Activated naive CD8-positive, alpha-beta T cell treated with anti-CD3 and anti-CD28 coated beads, Interleukin-2, amount 50 U/mL, for 24 hours (primary cell): ENCODE data around the gene WAS.
A peak's percentile ranks its signal among the peaks of the same experiment; 100 is the strongest.

Experiments used
- ATAC-seq: fragments of 150-1000 bp; cut with Tn5 transposase; one replicate; pipeline ENCODE4 v1.10.0; 2021
- DNase-seq: peaks from one replicate; pipeline ENCODE4 v3.0.0; 2021
- H3K27ac Mint-ChIP-seq: one replicate; pipeline ENCODE4 v1.8.0; 2021; ENCODE audit warnings: mild to moderate bottlenecking, mixed read lengths
- H3K27me3 Mint-ChIP-seq: one replicate; pipeline ENCODE4 v1.8.0; 2021; ENCODE audit warnings: mixed read lengths
- H3K36me3 Mint-ChIP-seq: one replicate; pipeline ENCODE4 v1.8.0; 2021; ENCODE audit warnings: low read depth, mixed read lengths
- H3K4me1 Mint-ChIP-seq: one replicate; pipeline ENCODE4 v1.8.0; 2021; ENCODE audit warnings: mixed read lengths
- H3K4me3 Mint-ChIP-seq: one replicate; pipeline ENCODE4 v1.8.0; 2021; ENCODE audit warnings: mild to moderate bottlenecking, moderate library complexity, mixed read lengths
- H3K9me3 Mint-ChIP-seq: one replicate; pipeline ENCODE4 v1.8.0; 2021; ENCODE audit warnings: mixed read lengths

Gene WAS

GRCh38 chrX:48711929-48712505 is 28.4 kb downstream of the WAS start:
- Mint-ChIP-seq H3K4me1 (peaks cover 64% of the 10 kb centered on the region), H3K27ac (peak overlapping the region; percentile 76), H3K4me3 (peak overlapping the region; percentile 27), H3K36me3 (peaks cover 6% of the 10 kb centered on the region), H3K27me3 (no peaks in the 10 kb centered on the region), H3K9me3 (no peaks in the 10 kb centered on the region)
- ATAC-seq (no peak), DNase-seq (no peak)

- peaks cover 73% of the 10 kb centered on the region for H3K4me1 Mint-ChIP-seq
Measured at GRCh38 chrX:48713847-48714246, 30.2 kb downstream of the WAS start.

GRCh38 chrX:48714573-48714972 is 31.0 kb downstream of the WAS start:
- peak overlapping the region; percentile 19 for H3K4me3 Mint-ChIP-seq
- no peaks in the 10 kb centered on the region for H3K9me3 Mint-ChIP-seq
- ATAC-seq (no peak), DNase-seq (no peak)
- H3K27ac Mint-ChIP-seq = peak overlapping the region; percentile 74
- H3K4me1 Mint-ChIP-seq = peaks cover 78% of the 10 kb centered on the region
- peaks cover 5% of the 10 kb centered on the region for H3K36me3 Mint-ChIP-seq
- H3K27me3 Mint-ChIP-seq = no peaks in the 10 kb centered on the region

More at GRCh38 chrX:48713847-48714246, 30.2 kb downstream of the WAS start:
- Mint-ChIP-seq H3K4me3 (peak overlapping the region; percentile 44), H3K9me3 (no peaks in the 10 kb centered on the region), H3K27me3 (no peaks in the 10 kb centered on the region), H3K36me3 (peaks cover 5% of the 10 kb centered on the region), H3K27ac (peak overlapping the region; percentile 69)
- no peak for DNase-seq
- ATAC-seq = no peak

DNA sequence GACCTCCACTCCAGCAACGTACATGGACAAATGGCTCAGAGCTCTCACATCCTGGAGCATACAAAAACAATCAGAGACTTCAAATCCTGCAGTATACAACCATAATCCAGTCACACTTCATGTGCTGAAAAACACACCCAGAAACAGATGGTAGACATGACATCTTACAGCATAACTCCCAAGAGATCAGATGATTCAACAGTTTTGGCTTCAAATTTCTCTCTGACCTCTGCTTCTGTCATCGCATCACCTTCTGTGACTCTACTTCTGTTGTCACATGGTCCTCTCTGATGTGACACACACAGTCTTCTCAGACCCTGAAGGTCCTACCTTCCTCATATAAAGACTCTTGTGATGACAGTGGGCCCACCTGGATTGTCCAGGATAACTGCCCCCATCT is 31.5 kb downstream of the WAS start:
- Mint-ChIP-seq H3K9me3 (no peaks in the 10 kb centered on the region), H3K36me3 (peaks cover 5% of the 10 kb centered on the region), H3K4me1 (peaks cover 78% of the 10 kb centered on the region), H3K27me3 (no peaks in the 10 kb centered on the region), H3K27ac (peak overlapping the region; percentile 74), H3K4me3 (no peak overlapping the region)
- DNase-seq (no peak), ATAC-seq (no peak)

DNA sequence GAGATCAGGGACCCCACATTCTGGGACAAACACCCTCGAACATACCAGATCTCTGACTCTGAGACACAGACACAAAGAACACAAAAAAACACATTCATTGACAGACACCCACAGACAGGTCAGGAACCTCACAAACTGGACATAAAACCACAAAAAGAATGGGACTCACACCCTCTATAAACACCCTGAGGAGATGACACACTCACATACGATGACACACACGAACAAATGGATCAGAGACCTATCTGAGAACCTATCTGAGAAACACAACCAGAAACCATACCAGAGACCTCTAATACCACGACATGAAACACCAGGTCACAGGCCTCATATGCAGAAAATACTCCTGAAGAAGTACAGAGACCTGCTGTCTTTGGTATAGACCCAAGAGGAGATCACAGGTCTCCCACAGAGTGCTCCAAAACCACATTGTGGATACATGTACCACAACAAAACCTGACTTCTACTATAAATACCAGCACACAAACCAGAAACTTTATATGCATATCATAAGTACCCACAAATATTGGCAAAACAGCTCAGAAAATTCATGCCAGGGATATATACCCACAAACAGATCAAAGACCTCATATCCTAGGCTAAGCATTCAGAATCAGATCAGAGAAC is 32.4 kb downstream of the WAS start:
- Mint-ChIP-seq H3K9me3 (no peaks in the 10 kb centered on the region), H3K4me3 (peak overlapping the region; percentile 18), H3K36me3 (peaks cover 5% of the 10 kb centered on the region), H3K27ac (peak overlapping the region; percentile 28), H3K27me3 (no peaks in the 10 kb centered on the region), H3K4me1 (peaks cover 73% of the 10 kb centered on the region)
- no peak for DNase-seq
- ATAC-seq = peak; percentile 18

GRCh38 chrX:48719958-48720357 is 36.4 kb downstream of the WAS start:
- Mint-ChIP-seq H3K4me1 (peaks cover 40% of the 10 kb centered on the region), H3K4me3 (no peak overlapping the region), H3K36me3 (peaks cover 5% of the 10 kb centered on the region), H3K27me3 (no peaks in the 10 kb centered on the region), H3K9me3 (no peaks in the 10 kb centered on the region), H3K27ac (no peak overlapping the region)
- peak; percentile 58 for ATAC-seq
- DNase-seq = no peak

DNA sequence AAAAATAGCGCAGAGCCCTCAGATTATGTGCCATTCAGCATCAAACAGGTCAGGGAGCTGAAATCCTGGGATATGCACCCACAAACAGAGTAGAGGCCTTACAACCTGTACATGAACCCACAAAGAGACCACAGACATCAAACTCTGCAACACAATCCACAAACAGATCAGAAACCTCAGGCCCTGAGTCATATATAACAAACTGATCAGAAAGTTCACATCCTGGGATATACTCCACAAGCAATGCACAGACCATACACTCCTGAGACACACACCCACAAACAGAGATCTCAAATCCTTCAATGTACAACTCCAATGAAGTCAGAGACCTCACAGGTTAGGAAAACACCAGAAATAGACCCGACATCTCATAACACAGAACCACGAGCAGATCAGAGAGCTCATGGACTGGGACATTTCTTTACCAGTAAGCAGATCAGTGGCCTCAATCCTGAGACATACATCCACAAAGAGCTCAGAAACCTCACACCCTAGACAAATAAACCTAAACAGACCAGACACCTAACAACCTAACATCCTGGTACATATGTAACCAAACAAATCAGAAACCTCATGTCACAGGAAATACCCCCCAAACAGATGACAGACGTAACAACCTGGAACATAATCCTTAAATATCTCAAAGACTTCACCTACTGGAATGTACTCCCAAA is 37.1 kb downstream of the WAS start:
- ATAC-seq = peak; percentile 58

DNA sequence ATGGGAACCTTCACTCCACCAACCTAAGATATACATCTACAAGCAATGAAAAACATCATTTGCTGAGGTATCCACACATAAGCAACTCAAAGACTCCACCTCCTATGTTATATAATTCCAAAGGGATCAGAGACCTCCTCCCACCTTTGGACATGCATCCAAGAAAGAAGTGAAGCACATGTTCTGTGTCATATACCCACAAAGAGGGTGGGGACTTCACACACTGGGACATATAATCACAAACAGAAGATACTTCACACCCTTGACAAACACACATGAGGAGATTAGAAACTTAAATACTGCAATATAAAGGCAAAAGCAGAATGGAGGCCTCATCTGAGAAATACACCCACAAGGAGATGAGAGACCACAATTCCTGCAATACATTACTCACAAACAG is 38.3 kb downstream of the WAS start:
- Mint-ChIP-seq H3K9me3 (peaks cover 4% of the 10 kb centered on the region), H3K4me1 (peaks cover 33% of the 10 kb centered on the region), H3K27ac (no peak overlapping the region), H3K4me3 (no peak overlapping the region), H3K36me3 (peaks cover 12% of the 10 kb centered on the region), H3K27me3 (no peaks in the 10 kb centered on the region)
- DNase-seq (no peak), ATAC-seq (no peak)

More for the DNA sequence above, 37.1 kb downstream of the WAS start:
- no peak overlapping the region for H3K27ac Mint-ChIP-seq
- no peak for DNase-seq
- no peaks in the 10 kb centered on the region for H3K27me3 Mint-ChIP-seq
- H3K9me3 Mint-ChIP-seq = no peaks in the 10 kb centered on the region
- H3K4me1 Mint-ChIP-seq = peaks cover 37% of the 10 kb centered on the region
- no peak overlapping the region for H3K4me3 Mint-ChIP-seq
- peaks cover 7% of the 10 kb centered on the region for H3K36me3 Mint-ChIP-seq

DNA sequence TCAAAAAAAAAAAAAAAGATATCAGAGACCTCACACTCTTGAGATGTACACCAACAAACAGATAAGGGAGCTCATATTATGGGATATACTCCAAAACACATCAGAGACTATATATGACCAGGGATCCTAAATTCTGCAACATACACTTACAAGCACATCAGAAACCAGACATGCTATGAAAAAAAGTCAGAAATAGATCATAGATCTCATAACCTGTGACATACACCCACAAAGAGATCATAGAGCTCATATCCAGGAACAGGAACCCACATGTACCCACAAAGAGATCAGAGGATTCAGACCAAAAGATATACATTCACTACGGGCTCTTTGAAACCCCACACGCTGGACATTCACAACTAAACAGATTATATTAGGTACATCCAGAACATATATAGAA is 43.0 kb downstream of the WAS start:
- ATAC-seq = no peak
- Mint-ChIP-seq H3K36me3 (peaks cover 13% of the 10 kb centered on the region), H3K27ac (no peak overlapping the region), H3K4me1 (peaks cover 26% of the 10 kb centered on the region), H3K4me3 (no peak overlapping the region), H3K9me3 (peaks cover 11% of the 10 kb centered on the region), H3K27me3 (no peaks in the 10 kb centered on the region)
- DNase-seq = no peak

DNA sequence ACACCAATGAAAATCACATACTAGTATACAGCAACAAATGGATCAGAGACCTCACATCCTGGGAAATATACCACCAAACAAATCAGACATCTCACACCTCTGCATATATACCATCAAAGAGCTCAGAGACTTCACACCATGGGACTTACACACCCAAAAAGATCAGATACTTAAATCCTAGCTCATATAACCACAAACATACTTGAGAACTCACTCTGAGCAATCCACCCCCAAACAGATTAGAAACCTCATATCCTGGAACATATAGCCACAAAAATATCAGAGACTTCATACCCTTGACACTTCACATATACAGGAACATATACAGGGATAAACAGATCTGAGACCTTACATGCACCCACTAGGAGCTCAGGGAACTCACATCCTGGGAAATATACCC is 45.1 kb downstream of the WAS start:
- H3K4me1 Mint-ChIP-seq = peaks cover 25% of the 10 kb centered on the region
- peaks cover 13% of the 10 kb centered on the region for H3K36me3 Mint-ChIP-seq
- no peaks in the 10 kb centered on the region for H3K27me3 Mint-ChIP-seq
- peaks cover 11% of the 10 kb centered on the region for H3K9me3 Mint-ChIP-seq
- ATAC-seq (no peak), DNase-seq (no peak)
- no peak overlapping the region for H3K4me3 Mint-ChIP-seq
- no peak overlapping the region for H3K27ac Mint-ChIP-seq

DNA sequence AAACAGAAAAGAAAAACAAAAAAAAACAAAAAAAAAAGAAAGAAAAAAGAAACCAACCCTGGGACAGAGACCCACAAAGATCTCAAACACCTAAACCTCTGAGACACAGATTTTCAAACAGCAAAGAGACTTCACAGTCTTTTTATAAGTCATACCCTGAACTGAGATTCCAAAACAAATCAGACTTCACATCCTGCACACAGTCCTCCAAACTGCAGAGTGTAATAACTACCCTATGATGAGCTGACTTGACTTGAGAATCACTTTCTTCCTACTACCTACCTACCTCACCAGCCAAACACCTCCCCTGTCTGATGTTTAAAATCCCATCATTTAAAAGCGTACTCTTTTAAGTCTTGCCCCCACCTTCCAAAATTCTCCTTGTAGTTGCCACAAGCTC is 52.7 kb downstream of the WAS start:
- Mint-ChIP-seq H3K27ac (peak overlapping the region; percentile 98), H3K9me3 (no peaks in the 10 kb centered on the region), H3K4me3 (peak overlapping the region; percentile 99), H3K4me1 (peaks cover 20% of the 10 kb centered on the region), H3K36me3 (no peaks in the 10 kb centered on the region), H3K27me3 (no peaks in the 10 kb centered on the region)
- no peak for ATAC-seq
- DNase-seq = no peak

DNA sequence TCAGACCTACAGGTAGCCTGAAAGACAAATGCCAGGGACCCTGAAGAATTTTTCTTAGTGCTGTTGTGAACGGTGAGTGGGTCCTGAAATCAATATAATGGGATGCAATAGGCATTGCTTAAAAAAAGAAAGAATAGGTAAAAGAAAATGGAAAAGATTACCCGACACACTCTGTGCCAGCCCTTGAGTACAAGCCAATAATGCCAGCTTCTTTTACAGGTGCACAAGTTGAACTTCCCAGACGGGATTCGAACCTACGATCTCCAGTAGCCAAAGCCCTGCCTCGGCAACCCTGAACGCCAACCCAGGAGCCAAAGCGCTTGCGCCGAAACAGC is 53.2 kb downstream of the WAS start:
- H3K27ac Mint-ChIP-seq = peak overlapping the region; percentile 98
- ATAC-seq (no peak), DNase-seq (no peak)
- H3K27me3 Mint-ChIP-seq = no peaks in the 10 kb centered on the region
- H3K9me3 Mint-ChIP-seq = no peaks in the 10 kb centered on the region
- H3K36me3 Mint-ChIP-seq = no peaks in the 10 kb centered on the region
- peaks cover 20% of the 10 kb centered on the region for H3K4me1 Mint-ChIP-seq
- peak overlapping the region; percentile 99 for H3K4me3 Mint-ChIP-seq

DNA sequence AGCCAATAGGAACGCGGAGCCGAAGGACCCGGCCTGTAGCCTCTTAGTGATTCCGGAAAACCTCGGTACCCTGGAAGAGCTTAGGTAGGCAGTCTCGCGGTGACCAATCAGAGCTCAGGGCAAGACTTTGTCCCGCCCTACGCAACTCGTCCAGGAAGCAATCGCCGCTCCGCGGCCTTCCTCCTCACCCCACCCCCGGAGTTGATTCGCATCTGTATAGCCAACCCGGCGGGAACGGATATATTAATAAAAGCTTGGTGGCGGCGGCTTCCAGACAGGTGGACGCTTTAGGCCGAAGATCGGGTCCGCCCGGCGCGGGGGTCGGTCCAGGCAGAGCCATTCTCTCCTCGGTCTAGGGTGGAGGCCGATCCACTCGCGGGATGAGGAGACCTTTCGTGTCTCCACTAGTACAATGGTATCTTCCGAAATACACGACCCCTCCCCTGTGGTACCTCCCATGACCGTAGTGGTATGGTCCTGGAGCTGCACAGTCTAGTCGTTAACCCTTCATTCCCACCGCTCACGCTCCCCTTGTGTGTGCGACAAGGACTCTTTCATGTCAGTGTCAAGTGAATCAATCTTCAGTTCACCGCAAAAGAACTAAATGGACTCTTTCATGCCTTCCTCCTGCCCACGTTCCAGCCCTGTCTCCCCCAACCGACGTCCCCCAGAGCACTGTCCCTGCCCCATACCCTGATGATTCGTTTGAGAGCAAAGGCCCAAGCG is 53.8 kb downstream of the WAS start:
- no peaks in the 10 kb centered on the region for H3K27me3 Mint-ChIP-seq
- peak overlapping the region; percentile 98 for H3K27ac Mint-ChIP-seq
- H3K36me3 Mint-ChIP-seq = no peaks in the 10 kb centered on the region
- H3K4me3 Mint-ChIP-seq = peak overlapping the region; percentile 99
- peaks cover 20% of the 10 kb centered on the region for H3K4me1 Mint-ChIP-seq
- H3K9me3 Mint-ChIP-seq = no peaks in the 10 kb centered on the region
- DNase-seq (peak; percentile 77), ATAC-seq (peak; percentile 98)

GRCh38 chrX:48737940-48738339 is 54.3 kb downstream of the WAS start:
- Mint-ChIP-seq H3K4me3 (peak overlapping the region; percentile 99), H3K4me1 (peaks cover 20% of the 10 kb centered on the region), H3K27ac (peak overlapping the region; percentile 98), H3K27me3 (no peaks in the 10 kb centered on the region), H3K36me3 (no peaks in the 10 kb centered on the region), H3K9me3 (no peaks in the 10 kb centered on the region)
- ATAC-seq (no peak), DNase-seq (no peak)
